H1 (cell line): ENCODE results near the gene USPL1. TPM values are rescaled to one million over a fixed set of nuclear protein-coding genes. Genes with fewer than 3 reads are reported as not detected.

Source experiments
- FOSL1 ChIP-seq: IDR thresholded peaks from 2 replicates; pipeline ENCODE4 v1.6.1; 2011; ENCODE audit warnings: mild to moderate bottlenecking, low read depth, low read length, moderate library complexity; ENCODE audit not compliant: insufficient read depth
- polyA plus RNA-seq, 7 experiments: library from polyadenylated mRNA; depleted of rRNA in 3 of 7; stranded (reverse) in 5 of 7; unstranded in 2 of 7; fragments of >200 nt in 5 of 7; fragments of 200-250 nt in 2 of 7; gene quantifications; 1 replicate in 5 of 7; 2 replicates in 1 of 7; 4 replicates in 1 of 7; pipeline versions ENCODE4 v1.2.1 to v1.2.3, GENCODE V29; 2011 to 2013; ENCODE audit warnings: missing spikeins in 2 of 7, mixed read lengths in 2 of 7
- total RNA-seq: library from RNA; stranded (reverse); fragmentation: NEBNext Ultra II Directional; extraction: Animal tissue kit (Norgen Biotek cat#: 25700); gene quantifications from 2 replicates; pipeline ENCODE4 v1.2.1, GENCODE V29; 2021

USPL1 gene
- total and polyA plus RNA-seq, 2 of the 8 experiments (the other 6 are each of a cell fraction or from before 2014, with no cell fraction given): 6.3 to 17.1 TPM

GRCh38 chr13:30615481-30615865 lies 2.2 kb upstream of the USPL1 start (continued):
- no peak for TF ChIP-seq FOSL1
